RWPE1 (cell line): Measurements from ENCODE around the gene PRPF8.

Experiments
- CTCF ChIA-PET: fragments of 350-600 bp; sonication (Branson Sonifier 250); formaldehyde crosslinking; extraction: SDS; loops from one replicate; lab custom pipeline; 2021; lab: Yijun Ruan, JAX
- POLR2A ChIA-PET: fragments of 400-600 bp; formaldehyde crosslinking; extraction: SDS; loops from one replicate; lab custom pipeline; 2020; ENCODE audit warnings: antibody characterized with exemption; ENCODE audit not compliant: low non-redundant PET; lab: Yijun Ruan, JAX
- DNase-seq: peaks from one replicate; pipeline ENCODE4 v3.0.0; 2012; ENCODE audit warnings: low spot score
- H3K27ac ChIP-seq: fragments of 450-650 bp; 2 replicates; pipeline ENCODE4 v1.5.1; 2017
- CTCF ChIP-seq: fragments of 450-650 bp; conservative IDR thresholded peaks from 2 replicates; pipeline ENCODE4 v1.5.1; 2017; ENCODE audit warnings: low read depth, mild to moderate bottlenecking

PRPF8 gene

GRCh38 chr17:1713878-1714426 lies 29.3 kb upstream of the PRPF8 start:
- H3K27ac ChIP-seq, result peak overlapping the region; percentile 99
- peak; percentile 35 for DNase-seq
- CTCF ChIA-PET, result interaction anchor here (0.6 to 1.5 kb wide), 7 partner anchors 15 to 384 kb away, joined by 3 to 4 read pairs (median 3); no protein-coding TSS in a partner anchor
- peak; percentile 79 for TF ChIP-seq CTCF
- POLR2A ChIA-PET, result interaction anchor here (0.7 to 1.2 kb wide), 3 partner anchors 30 to 686 kb away, joined by 3 read pairs; partner anchors contain the start of gene PRPF8

- DNase-seq, result no peak
- H3K27ac ChIP-seq, result peak overlapping the region; percentile 99
- ChIA-PET POLR2A (no interaction called here), CTCF (interaction anchor here (0.6 to 1.5 kb wide), 8 partner anchors 14 to 385 kb away, joined by 3 to 4 read pairs (median 3); no protein-coding TSS in a partner anchor)
- no peak for TF ChIP-seq CTCF
Observed at GRCh38 chr17:1713160-1713877, 28.7 kb upstream of the PRPF8 start.

- ChIA-PET POLR2A (no interaction called here), CTCF (interaction anchor here (0.6 kb wide), 2 partner anchors 8 to 17 kb away, joined by 3 to 6 read pairs; no protein-coding TSS in a partner anchor)
Observed at GRCh38 chr17:1712271-1712670, 27.6 kb upstream of the PRPF8 start.

GRCh38 chr17:1711804-1712203 lies 27.1 kb upstream of the PRPF8 start:
- ChIA-PET CTCF (no interaction called here), POLR2A (no interaction called here)
- no peak for DNase-seq
- H3K27ac ChIP-seq, result peak overlapping the region; percentile 99
- no peak for TF ChIP-seq CTCF

More at GRCh38 chr17:1712271-1712670, 27.6 kb upstream of the PRPF8 start:
- DNase-seq, result no peak
- H3K27ac ChIP-seq, result peak overlapping the region; percentile 99
- no peak for TF ChIP-seq CTCF

DNA sequence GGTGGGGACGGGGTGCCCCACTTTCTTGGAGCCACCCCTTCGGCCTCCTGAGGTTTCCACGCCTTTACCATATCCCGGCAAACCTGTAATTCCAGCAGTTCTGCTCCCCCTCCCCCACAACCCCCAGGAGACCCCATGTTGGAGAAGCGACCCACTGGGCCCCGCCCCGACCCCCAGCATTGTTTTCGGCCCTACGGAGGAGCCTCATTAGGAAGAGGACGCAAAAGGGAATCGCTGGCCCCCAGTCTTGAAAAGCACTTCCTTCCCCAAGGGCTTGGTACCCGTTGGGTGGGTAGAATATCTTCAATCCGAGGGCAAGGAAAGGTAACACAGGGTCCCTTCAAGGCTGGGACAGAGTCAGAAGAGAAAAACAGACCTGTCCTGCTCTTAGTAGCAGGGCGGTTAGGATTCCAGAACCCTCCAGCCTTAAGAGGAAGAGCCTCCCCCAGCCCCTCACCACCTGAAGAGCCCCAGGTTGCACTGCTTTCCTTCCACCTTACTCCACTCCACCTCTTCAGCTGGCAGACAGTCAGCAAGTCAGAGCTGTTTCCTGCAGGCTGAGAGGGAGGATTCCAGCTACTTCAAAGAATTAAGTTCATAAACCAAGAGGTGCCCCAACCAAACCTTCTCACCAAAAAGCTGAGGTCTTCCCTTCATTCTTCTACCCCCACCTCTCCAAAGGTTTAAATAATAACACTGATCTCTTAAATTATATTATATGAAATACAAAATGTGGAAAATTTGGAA lies 26.3 kb upstream of the PRPF8 start:
- peak overlapping the region; percentile 82 for H3K27ac ChIP-seq
- no peak for DNase-seq
- no peak for TF ChIP-seq CTCF
- ChIA-PET CTCF (interaction anchor here (0.6 kb wide), 1 partner anchor 45 kb away, joined by 3 read pairs; no protein-coding TSS in a partner anchor), POLR2A (no interaction called here)
